Measurements from ENCODE around the gene HOXB8. TPM values are rescaled to one million over a fixed set of nuclear protein-coding genes. Genes with fewer than 3 reads are reported as not detected.

HOXB8 gene
- total RNA-seq, 1 donor from 2014 or later: not detected

- no peak overlapping the region for H3K4me2 ChIP-seq
- Mint-ChIP-seq H3K27me3 (ENCODE audit: insufficient read depth, low read depth) (peaks cover 92% of the 10 kb centered on the region), H3K9me3 (peaks cover 4% of the 10 kb centered on the region), H3K36me3 (no peaks in the 10 kb centered on the region), H3K27ac (no peak overlapping the region), H3K4me1 (peaks cover 11% of the 10 kb centered on the region), H3K4me3 (no peak overlapping the region)
- H3K27ac ChIP-seq: no peak overlapping the region
- TF ChIP-seq CTCF (IDR thresholded peaks at IDR 0.05) (no peak), EZH2 (IDR thresholded peaks at IDR 0.05) (peak; percentile 100), EZH2phosphoT487 (IDR thresholded peaks at IDR 0.05) (peak; percentile 100)
- H3K4me1 ChIP-seq: no peaks in the 10 kb centered on the region
- H2AFZ ChIP-seq (replicated peaks): no peak overlapping the region
- peaks cover 9% of the 10 kb centered on the region for H3F3A ChIP-seq (ENCODE audit: low read depth)
- peak; percentile 71 for DNase-seq (ENCODE audit: low spot score)
- no peaks in the 10 kb centered on the region for H3K79me2 ChIP-seq (ENCODE audit: low read depth)
- H3K9ac ChIP-seq: no peak overlapping the region
- no peak overlapping the region for H3K4me3 ChIP-seq
- H4K20me1 ChIP-seq (ENCODE audit: low read depth): peaks cover 97% of the 10 kb centered on the region
- no peaks in the 10 kb centered on the region for H3K9me3 ChIP-seq (ENCODE audit: low read depth)
- peaks cover 100% of the 10 kb centered on the region for H3K27me3 ChIP-seq
- H3K36me3 ChIP-seq: no peaks in the 10 kb centered on the region
Measured at GRCh38 chr17:48613862-48614694, 1.0 kb downstream of the HOXB8 start.

GRCh38 chr17:48612854-48613691, 2.0 kb downstream of the HOXB8 start:
- H3K9ac ChIP-seq: no peak overlapping the region
- H3K4me3 ChIP-seq: no peak overlapping the region
- Mint-ChIP-seq H3K27ac (no peak overlapping the region), H3K9me3 (peaks cover 3% of the 10 kb centered on the region), H3K27me3 (ENCODE audit: insufficient read depth, low read depth) (peaks cover 92% of the 10 kb centered on the region), H3K4me1 (peaks cover 11% of the 10 kb centered on the region), H3K4me3 (peak overlapping the region; percentile 72), H3K36me3 (no peaks in the 10 kb centered on the region)
- peak; percentile 71 for DNase-seq (ENCODE audit: low spot score)
- no peaks in the 10 kb centered on the region for H3K79me2 ChIP-seq (ENCODE audit: low read depth)
- H3K36me3 ChIP-seq: no peaks in the 10 kb centered on the region
- no peaks in the 10 kb centered on the region for H3K9me3 ChIP-seq (ENCODE audit: low read depth)
- H4K20me1 ChIP-seq (ENCODE audit: low read depth): peaks cover 98% of the 10 kb centered on the region
- peaks cover 9% of the 10 kb centered on the region for H3F3A ChIP-seq (ENCODE audit: low read depth)
- H3K27me3 ChIP-seq: peaks cover 100% of the 10 kb centered on the region
- no peak overlapping the region for H3K27ac ChIP-seq
- H2AFZ ChIP-seq (replicated peaks): no peak overlapping the region
- H3K4me1 ChIP-seq: no peaks in the 10 kb centered on the region
- no peak overlapping the region for H3K4me2 ChIP-seq
- TF ChIP-seq CTCF (IDR thresholded peaks at IDR 0.05): no peak
- peak; percentile 65 for TF ChIP-seq EZH2phosphoT487 (IDR thresholded peaks at IDR 0.05)
- TF ChIP-seq EZH2 (IDR thresholded peaks at IDR 0.05): peak; percentile 23

GRCh38 chr17:48612456-48612853, 2.6 kb downstream of the HOXB8 start:
- no peak overlapping the region for H3K27ac Mint-ChIP-seq
- H3K9me3 Mint-ChIP-seq: peaks cover 3% of the 10 kb centered on the region
- H3K36me3 Mint-ChIP-seq: no peaks in the 10 kb centered on the region
- no peak overlapping the region for H3K4me3 Mint-ChIP-seq
- H3K79me2 ChIP-seq (ENCODE audit: low read depth): no peaks in the 10 kb centered on the region
- H4K20me1 ChIP-seq (ENCODE audit: low read depth): peaks cover 95% of the 10 kb centered on the region
- no peak for DNase-seq (ENCODE audit: low spot score)
- H3K9me3 ChIP-seq (ENCODE audit: low read depth): no peaks in the 10 kb centered on the region
- H3K4me1 Mint-ChIP-seq: peaks cover 11% of the 10 kb centered on the region
- peaks cover 100% of the 10 kb centered on the region for H3K27me3 ChIP-seq
- no peak overlapping the region for H3K9ac ChIP-seq
- H3K4me1 ChIP-seq: no peaks in the 10 kb centered on the region
- peaks cover 9% of the 10 kb centered on the region for H3F3A ChIP-seq (ENCODE audit: low read depth)
- peaks cover 92% of the 10 kb centered on the region for H3K27me3 Mint-ChIP-seq (ENCODE audit: insufficient read depth, low read depth)
- H3K4me2 ChIP-seq: no peak overlapping the region
- TF ChIP-seq EZH2phosphoT487 (IDR thresholded peaks at IDR 0.05) (peak; percentile 88), EZH2 (IDR thresholded peaks at IDR 0.05) (peak; percentile 97), CTCF (IDR thresholded peaks at IDR 0.05) (no peak)
- H2AFZ ChIP-seq (replicated peaks): no peak overlapping the region
- no peak overlapping the region for H3K4me3 ChIP-seq
- no peaks in the 10 kb centered on the region for H3K36me3 ChIP-seq
- no peak overlapping the region for H3K27ac ChIP-seq
